ENCODE measurements around the gene DDA1. TPM values are rescaled to one million over a fixed set of nuclear protein-coding genes. Genes with fewer than 3 reads are reported as not detected.
A peak's percentile ranks its signal among the peaks of the same experiment; 100 is the strongest.

DDA1 gene
- total and polyA plus RNA-seq, 9 of the 15 experiments (the other 6 are each of a cell fraction or from before 2014, with no cell fraction given) = 1.4 to 83.8 (median 33.8) TPM

DNA sequence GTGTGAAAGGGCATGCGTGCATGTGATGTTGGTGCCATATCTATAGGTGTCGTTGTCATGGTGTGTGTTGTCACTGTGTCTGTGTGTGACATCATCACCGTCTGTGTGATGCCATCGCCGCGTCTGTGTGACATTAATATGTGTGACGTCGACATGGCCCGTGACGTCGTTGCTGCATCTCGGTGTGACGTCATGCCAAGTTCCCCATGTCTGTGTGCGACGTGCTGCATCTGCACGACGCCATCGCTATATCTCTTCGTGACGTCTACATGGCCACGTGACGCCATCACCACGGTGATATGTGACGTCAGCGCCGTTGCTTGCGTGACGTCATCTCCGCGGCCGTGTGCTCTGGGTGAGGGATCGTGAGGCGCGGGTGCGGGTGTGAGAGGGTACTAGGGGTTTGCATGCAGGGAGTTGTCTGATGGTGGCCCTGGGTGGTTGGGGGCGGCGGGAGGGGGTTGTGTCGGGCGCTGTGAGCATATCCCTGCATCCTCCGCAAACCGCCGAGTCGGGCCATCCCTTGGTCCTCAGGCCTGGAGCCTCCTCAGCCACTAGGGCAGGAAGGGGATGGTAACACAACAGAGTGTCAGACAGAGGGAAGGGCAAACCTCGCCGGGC, 42.6 kb downstream of the DDA1 start (continued):
- TF ChIP-seq, protein P1, sequence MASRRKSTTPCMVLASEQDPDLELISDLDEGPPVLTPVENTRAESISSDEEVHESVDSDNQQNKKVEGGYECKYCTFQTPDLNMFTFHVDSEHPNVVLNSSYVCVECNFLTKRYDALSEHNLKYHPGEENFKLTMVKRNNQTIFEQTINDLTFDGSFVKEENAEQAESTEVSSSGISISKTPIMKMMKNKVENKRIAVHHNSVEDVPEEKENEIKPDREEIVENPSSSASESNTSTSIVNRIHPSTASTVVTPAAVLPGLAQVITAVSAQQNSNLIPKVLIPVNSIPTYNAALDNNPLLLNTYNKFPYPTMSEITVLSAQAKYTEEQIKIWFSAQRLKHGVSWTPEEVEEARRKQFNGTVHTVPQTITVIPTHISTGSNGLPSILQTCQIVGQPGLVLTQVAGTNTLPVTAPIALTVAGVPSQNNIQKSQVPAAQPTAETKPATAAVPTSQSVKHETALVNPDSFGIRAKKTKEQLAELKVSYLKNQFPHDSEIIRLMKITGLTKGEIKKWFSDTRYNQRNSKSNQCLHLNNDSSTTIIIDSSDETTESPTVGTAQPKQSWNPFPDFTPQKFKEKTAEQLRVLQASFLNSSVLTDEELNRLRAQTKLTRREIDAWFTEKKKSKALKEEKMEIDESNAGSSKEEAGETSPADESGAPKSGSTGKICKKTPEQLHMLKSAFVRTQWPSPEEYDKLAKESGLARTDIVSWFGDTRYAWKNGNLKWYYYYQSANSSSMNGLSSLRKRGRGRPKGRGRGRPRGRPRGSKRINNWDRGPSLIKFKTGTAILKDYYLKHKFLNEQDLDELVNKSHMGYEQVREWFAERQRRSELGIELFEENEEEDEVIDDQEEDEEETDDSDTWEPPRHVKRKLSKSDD (conservative IDR thresholded peaks at IDR 0.05; ENCODE audit: low read length) = peak; percentile 96; the same call in 1 of the 2 replicates
- TF ChIP-seq, protein P2, sequence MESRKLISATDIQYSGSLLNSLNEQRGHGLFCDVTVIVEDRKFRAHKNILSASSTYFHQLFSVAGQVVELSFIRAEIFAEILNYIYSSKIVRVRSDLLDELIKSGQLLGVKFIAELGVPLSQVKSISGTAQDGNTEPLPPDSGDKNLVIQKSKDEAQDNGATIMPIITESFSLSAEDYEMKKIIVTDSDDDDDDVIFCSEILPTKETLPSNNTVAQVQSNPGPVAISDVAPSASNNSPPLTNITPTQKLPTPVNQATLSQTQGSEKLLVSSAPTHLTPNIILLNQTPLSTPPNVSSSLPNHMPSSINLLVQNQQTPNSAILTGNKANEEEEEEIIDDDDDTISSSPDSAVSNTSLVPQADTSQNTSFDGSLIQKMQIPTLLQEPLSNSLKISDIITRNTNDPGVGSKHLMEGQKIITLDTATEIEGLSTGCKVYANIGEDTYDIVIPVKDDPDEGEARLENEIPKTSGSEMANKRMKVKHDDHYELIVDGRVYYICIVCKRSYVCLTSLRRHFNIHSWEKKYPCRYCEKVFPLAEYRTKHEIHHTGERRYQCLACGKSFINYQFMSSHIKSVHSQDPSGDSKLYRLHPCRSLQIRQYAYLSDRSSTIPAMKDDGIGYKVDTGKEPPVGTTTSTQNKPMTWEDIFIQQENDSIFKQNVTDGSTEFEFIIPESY (CRISPR knock-in tag; IDR thresholded peaks at IDR 0.05) = peak; percentile 88
- TF ChIP-seq, protein P3, sequence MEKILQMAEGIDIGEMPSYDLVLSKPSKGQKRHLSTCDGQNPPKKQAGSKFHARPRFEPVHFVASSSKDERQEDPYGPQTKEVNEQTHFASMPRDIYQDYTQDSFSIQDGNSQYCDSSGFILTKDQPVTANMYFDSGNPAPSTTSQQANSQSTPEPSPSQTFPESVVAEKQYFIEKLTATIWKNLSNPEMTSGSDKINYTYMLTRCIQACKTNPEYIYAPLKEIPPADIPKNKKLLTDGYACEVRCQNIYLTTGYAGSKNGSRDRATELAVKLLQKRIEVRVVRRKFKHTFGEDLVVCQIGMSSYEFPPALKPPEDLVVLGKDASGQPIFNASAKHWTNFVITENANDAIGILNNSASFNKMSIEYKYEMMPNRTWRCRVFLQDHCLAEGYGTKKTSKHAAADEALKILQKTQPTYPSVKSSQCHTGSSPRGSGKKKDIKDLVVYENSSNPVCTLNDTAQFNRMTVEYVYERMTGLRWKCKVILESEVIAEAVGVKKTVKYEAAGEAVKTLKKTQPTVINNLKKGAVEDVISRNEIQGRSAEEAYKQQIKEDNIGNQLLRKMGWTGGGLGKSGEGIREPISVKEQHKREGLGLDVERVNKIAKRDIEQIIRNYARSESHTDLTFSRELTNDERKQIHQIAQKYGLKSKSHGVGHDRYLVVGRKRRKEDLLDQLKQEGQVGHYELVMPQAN (IDR thresholded peaks at IDR 0.05; ENCODE audit: borderline replicate concordance) = no peak
- peak; percentile 88 for TF ChIP-seq ESRRA (IDR thresholded peaks at IDR 0.05; ENCODE audit: borderline replicate concordance, low read depth)
- no peak for TF ChIP-seq POLR2H (tag; IDR thresholded peaks at IDR 0.05; ENCODE audit: low read depth)
- peak; percentile 91; the same call in 1 of the 2 replicates for TF ChIP-seq ZC3H11A (IDR thresholded peaks at IDR 0.05; ENCODE audit: low read depth, low read length)
- TF ChIP-seq, protein P4, sequence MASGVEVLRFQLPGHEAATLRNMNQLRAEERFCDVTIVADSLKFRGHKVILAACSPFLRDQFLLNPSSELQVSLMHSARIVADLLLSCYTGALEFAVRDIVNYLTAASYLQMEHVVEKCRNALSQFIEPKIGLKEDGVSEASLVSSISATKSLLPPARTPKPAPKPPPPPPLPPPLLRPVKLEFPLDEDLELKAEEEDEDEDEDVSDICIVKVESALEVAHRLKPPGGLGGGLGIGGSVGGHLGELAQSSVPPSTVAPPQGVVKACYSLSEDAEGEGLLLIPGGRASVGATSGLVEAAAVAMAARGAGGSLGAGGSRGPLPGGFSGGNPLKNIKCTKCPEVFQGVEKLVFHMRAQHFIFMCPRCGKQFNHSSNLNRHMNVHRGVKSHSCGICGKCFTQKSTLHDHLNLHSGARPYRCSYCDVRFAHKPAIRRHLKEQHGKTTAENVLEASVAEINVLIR (CRISPR knock-in tag; IDR thresholded peaks at IDR 0.05) = peak; percentile 97
- TF ChIP-seq, protein P5, sequence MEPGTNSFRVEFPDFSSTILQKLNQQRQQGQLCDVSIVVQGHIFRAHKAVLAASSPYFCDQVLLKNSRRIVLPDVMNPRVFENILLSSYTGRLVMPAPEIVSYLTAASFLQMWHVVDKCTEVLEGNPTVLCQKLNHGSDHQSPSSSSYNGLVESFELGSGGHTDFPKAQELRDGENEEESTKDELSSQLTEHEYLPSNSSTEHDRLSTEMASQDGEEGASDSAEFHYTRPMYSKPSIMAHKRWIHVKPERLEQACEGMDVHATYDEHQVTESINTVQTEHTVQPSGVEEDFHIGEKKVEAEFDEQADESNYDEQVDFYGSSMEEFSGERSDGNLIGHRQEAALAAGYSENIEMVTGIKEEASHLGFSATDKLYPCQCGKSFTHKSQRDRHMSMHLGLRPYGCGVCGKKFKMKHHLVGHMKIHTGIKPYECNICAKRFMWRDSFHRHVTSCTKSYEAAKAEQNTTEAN (CRISPR knock-in tag; IDR thresholded peaks at IDR 0.05) = no peak

All from K562 (cell line).